Pancreas (tissue), 10 donors: ENCODE data around the gene PCDHGA5. TPM values are rescaled to one million over a fixed set of nuclear protein-coding genes. Genes with fewer than 3 reads are reported as not detected.

Experiments
- ATAC-seq, 4 donors: fragments of 200-7000 bp; cut with Tn5 transposase; one replicate each; pipeline versions ENCODE4 v1.8.0 to v1.9.1; 2020; ENCODE audit warnings: mild to moderate bottlenecking in 4 of 4, moderate library complexity in 4 of 4
- DNase-seq, 6 donors: peaks; one replicate each; pipeline ENCODE4 v3.0.0-alpha.2; 2020
- FAIRE-seq: peaks from 2 replicates; lab custom pipeline; 2012; peaks lifted over from hg19 to GRCh38; lab: Jason Lieb, UNC
- H3K27ac ChIP-seq, 4 donors: fragments of 200-600 bp; sonication (generic); 1 replicate in 3 of 4; 2 replicates in 1 of 4; pipeline versions ENCODE4 v1.5.0 to v1.8.0; 2020
- H3K27me3 ChIP-seq, 4 donors: fragments of 200-600 bp; one replicate each; pipeline ENCODE4 v1.8.0; 2021
- H3K36me3 ChIP-seq, 3 donors: fragments of 200-600 bp; sonication (generic) in 1 of 3; one replicate each; pipeline versions ENCODE4 v1.5.0 to v1.8.0; 2020 to 2021
- H3K4me1 ChIP-seq, 3 donors: fragments of 200-600 bp; one replicate each; pipeline ENCODE4 v1.8.0; 2021
- H3K4me3 ChIP-seq, 4 donors: fragments of 200-600 bp; sonication (generic) in 2 of 4; one replicate each; pipeline versions ENCODE4 v1.5.0 to v1.8.0; 2020 to 2021
- H3K9me3 ChIP-seq, 4 donors: fragments of 200-600 bp; one replicate each; pipeline ENCODE4 v1.8.0; 2021
- WGBS, 2 donors: extraction: QIAGEN DNeasy Blood & Tissue Kit; methylation state at CpG; one replicate each; pipeline ENCODE4 v1.1.7; 2013; 5-methylcytosine and 5-hydroxymethylcytosine counted together
- intact Hi-C, 3 donors: fragments of 100-400 bp; cut with DNase I; formaldehyde crosslinking; loops; one replicate each; pipeline versions ENCODE4 v1.11.1 to v1.14.2; 2022
- polyA plus RNA-seq, 2 donors: library from polyadenylated mRNA; stranded (reverse); fragments of 200-250 nt; gene quantifications; one replicate each; pipeline ENCODE4 v1.2.3, GENCODE V29; 2013
- total RNA-seq, 6 donors: library from RNA; stranded (reverse); fragmentation: NEBNext Ultra II Directional in 4 of 6; extraction: Animal tissue kit (Norgen Biotek cat#: 25700) in 4 of 6; gene quantifications; one replicate each; pipeline versions ENCODE4 v1.2.1 to v1.2.4, GENCODE V29; 2021 to 2023
- TF ChIP-seq, protein P1 (sequence below), 4 donors: fragments of 200-600 bp; sonication (generic) in 3 of 4; IDR thresholded peaks; one replicate each; pipeline versions ENCODE4 v1.5.0 to v1.8.0; 2021; ENCODE audit warnings: antibody characterized with exemption in 4 of 4
- donor health status: healthy with polysubstance abuse.
- donor health status: DM: no; HTN: no; CAD: no; lungs with moderate emphysema.
- donor health status: DM: no; HTN: no; CAD: no.
- donor health status: control.
- donor health status: control.
- donor health status: Bipolar disorder and iron deficiency.
- donor health status: DM: yes; HTN: yes; CAD: no.
- donor health status: DM: no; HTN: no; CAD: no.
- donor health status: DM: no; HTN: no; CAD: no.
- donor health status: DM: yes; HTN: yes; CAD: no.

The PCDHGA5 gene
- total and polyA plus RNA-seq, 8 donors: 0.40 to 2.1 (median 1.5) TPM

- intact Hi-C loops: no loop called here
- H3K27ac ChIP-seq: no peak overlapping the region
- 18 to 22% methylated on average over 15 of the region's 15 CpGs for WGBS, 2 donors
- TF ChIP-seq, protein P1, sequence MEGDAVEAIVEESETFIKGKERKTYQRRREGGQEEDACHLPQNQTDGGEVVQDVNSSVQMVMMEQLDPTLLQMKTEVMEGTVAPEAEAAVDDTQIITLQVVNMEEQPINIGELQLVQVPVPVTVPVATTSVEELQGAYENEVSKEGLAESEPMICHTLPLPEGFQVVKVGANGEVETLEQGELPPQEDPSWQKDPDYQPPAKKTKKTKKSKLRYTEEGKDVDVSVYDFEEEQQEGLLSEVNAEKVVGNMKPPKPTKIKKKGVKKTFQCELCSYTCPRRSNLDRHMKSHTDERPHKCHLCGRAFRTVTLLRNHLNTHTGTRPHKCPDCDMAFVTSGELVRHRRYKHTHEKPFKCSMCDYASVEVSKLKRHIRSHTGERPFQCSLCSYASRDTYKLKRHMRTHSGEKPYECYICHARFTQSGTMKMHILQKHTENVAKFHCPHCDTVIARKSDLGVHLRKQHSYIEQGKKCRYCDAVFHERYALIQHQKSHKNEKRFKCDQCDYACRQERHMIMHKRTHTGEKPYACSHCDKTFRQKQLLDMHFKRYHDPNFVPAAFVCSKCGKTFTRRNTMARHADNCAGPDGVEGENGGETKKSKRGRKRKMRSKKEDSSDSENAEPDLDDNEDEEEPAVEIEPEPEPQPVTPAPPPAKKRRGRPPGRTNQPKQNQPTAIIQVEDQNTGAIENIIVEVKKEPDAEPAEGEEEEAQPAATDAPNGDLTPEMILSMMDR (IDR thresholded peaks at IDR 0.05): no peak
- DNase-seq (no peak), ATAC-seq (no peak), FAIRE-seq (no peak)
- peak overlapping the region in 1 of 4 donors; percentile 13 for H3K4me3 ChIP-seq
- H3K36me3 ChIP-seq: no peaks in the 10 kb centered on the region
- no peaks in the 10 kb centered on the region for H3K27me3 ChIP-seq
- H3K4me1 ChIP-seq: peaks cover 0 to 2% (median 0%) of the 10 kb centered on the region in 3 donors
- H3K9me3 ChIP-seq: peaks cover 0 to 10% (median 2%) of the 10 kb centered on the region in 4 donors
Observed at GRCh38 chr5:141398608-141399007, 34.6 kb downstream of the PCDHGA5 start.

DNA sequence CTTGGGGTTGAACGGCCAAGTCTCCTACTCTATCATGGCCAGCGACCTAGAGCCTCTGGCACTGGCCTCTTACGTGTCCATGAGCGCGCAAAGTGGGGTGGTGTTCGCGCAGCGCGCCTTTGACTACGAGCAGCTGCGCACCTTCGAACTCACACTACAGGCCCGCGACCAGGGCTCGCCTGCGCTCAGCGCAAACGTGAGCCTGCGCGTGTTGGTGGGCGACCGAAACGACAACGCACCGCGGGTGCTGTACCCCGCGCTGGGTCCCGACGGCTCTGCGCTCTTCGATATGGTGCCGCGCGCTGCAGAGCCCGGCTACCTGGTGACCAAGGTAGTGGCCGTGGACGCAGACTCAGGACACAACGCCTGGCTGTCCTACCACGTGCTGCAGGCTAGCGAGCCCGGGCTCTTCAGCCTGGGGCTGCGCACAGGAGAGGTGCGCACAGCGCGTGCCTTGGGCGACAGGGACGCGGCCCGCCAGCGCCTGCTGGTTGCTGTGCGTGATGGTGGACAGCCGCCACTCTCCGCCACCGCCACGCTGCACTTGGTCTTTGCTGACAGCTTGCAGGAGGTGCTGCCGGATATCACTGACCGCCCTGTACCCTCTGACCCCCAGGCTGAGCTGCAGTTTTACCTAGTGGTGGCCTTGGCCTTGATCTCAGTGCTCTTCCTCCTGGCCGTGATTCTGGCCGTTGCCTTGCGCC, 35.7 kb downstream of the PCDHGA5 start:
- TF ChIP-seq, protein P1 (IDR thresholded peaks at IDR 0.05): no peak
- no peak for ATAC-seq
- intact Hi-C loops: loop anchor here in 1 of 3 donors (10.0 kb wide), 1 partner anchor 155 kb away; no protein-coding TSS in a partner anchor
- DNase-seq: peak in 1 of 6 donors; percentile 32
- H3K9me3 ChIP-seq: peaks cover 0 to 6% (median 2%) of the 10 kb centered on the region in 4 donors
- H3K27ac ChIP-seq: no peak overlapping the region
- no peak for FAIRE-seq
- H3K36me3 ChIP-seq: no peaks in the 10 kb centered on the region
- H3K27me3 ChIP-seq: no peaks in the 10 kb centered on the region
- 20 to 21% methylated on average over 53 to 61 of the region's 61 CpGs for WGBS, 2 donors
- peaks cover 0 to 2% (median 0%) of the 10 kb centered on the region in 3 donors for H3K4me1 ChIP-seq
- no peak overlapping the region for H3K4me3 ChIP-seq

- Histone ChIP-seq H3K4me1 (peaks cover 0 to 2% (median 0%) of the 10 kb centered on the region in 3 donors), H3K36me3 (no peaks in the 10 kb centered on the region), H3K27ac (no peak within 1 kb of the TSS), H3K27me3 (no peaks in the 10 kb centered on the region), H3K9me3 (peaks cover 0 to 6% (median 2%) of the 10 kb centered on the region in 4 donors), H3K4me3 (peak within 1 kb of the TSS in 1 of 4 donors; percentile 18)
- peak in 2 of 4 donors; percentile 29 to 45 for ATAC-seq
- peak in 1 of 6 donors; percentile 36 for DNase-seq
- TF ChIP-seq, protein P1 (IDR thresholded peaks at IDR 0.05): no peak
- intact Hi-C loops: loop anchor here in 1 of 3 donors (10.0 kb wide), 1 partner anchor 152 kb away; no protein-coding TSS in a partner anchor
- no peak for FAIRE-seq
- WGBS, 2 donors: 18 to 25% methylated on average over 27 of the region's 27 CpGs
Observed at GRCh38 chr5:141402553-141403243, 38.7 kb downstream of the PCDHGA5 start, which contains the start of gene PCDHGA9. Gene PCDHGA9 (plus strand): TSS chr5:141402778. CDS start chr5:141402953, 175 bp downstream.

DNA sequence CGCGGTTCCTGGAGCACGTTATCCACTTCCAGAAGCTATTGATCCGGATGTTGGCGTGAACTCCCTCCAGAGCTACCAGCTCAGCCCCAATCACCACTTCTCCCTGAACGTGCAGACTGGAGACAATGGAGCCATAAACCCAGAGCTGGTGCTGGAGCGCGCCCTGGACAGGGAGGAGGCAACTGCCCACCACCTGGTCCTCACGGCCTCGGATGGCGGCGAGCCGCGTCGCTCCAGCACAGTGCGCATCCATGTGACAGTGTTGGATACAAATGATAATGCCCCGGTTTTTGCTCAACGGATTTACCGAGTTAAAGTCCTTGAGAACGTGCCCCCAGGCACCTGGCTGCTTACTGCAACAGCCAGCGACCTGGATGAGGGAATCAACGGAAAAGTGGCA, 39.4 kb downstream of the PCDHGA5 start:
- TF ChIP-seq, protein P1 (IDR thresholded peaks at IDR 0.05): no peak
- peaks cover 0 to 2% (median 0%) of the 10 kb centered on the region in 3 donors for H3K4me1 ChIP-seq
- H3K27ac ChIP-seq: no peak overlapping the region
- peak in 1 of 6 donors; percentile 34 for DNase-seq
- peaks cover 0 to 6% (median 2%) of the 10 kb centered on the region in 4 donors for H3K9me3 ChIP-seq
- intact Hi-C loops: loop anchor here in 1 of 3 donors (10.0 kb wide), 1 partner anchor 151 kb away; no protein-coding TSS in a partner anchor
- WGBS, 2 donors: 23 to 27% methylated on average over 22 of the region's 22 CpGs
- no peak for FAIRE-seq
- H3K27me3 ChIP-seq: no peaks in the 10 kb centered on the region
- ATAC-seq: no peak
- no peak overlapping the region for H3K4me3 ChIP-seq
- no peaks in the 10 kb centered on the region for H3K36me3 ChIP-seq
